NT2/D1 (cell line): ENCODE data around the gene NAA10.

Experiments
- YY1 ChIP-seq: IDR thresholded peaks from 2 replicates; pipeline ENCODE4 v1.6.1; 2011; ENCODE audit not compliant: insufficient read length, insufficient read depth
- ZNF274 ChIP-seq: IDR thresholded peaks from 2 replicates; pipeline ENCODE4 v1.6.1; 2011; ENCODE audit warnings: mild to moderate bottlenecking, low read depth, low read length

DNA sequence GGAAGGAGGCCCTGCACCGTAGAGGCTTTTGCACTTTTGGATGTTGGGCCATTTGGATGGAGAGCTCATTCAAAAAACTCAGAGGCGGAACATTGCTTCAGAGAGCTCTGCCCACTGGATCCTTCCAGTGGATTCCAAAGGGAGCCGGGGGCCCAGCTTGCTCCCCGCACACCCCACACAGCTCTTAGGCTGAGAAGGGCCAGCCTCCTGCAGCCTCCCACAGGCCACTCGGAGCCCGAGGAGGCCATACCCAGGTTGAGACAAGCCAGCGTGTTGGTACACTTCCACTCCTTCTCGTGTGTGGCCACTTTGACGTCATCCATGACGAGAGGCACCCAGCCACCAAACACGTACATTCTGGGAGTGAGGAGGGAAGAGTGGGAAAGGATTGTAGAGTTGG is 26.5 kb upstream of the NAA10 start:
- TF ChIP-seq ZNF274 (no peak), YY1 (no peak)
